NCI-H446 treated with DMSO at 0.1 percent for 48 hours (cell line): ENCODE results near the gene FMNL3.
"Not testable (repeated sequence)": the region's sequence is repeated elsewhere in the genome, so short reads cannot be mapped to it uniquely, and the experiment has no call there.

ENCODE experiments used
- DNase-seq: peaks from one replicate; lab custom pipeline; 2025; lab: John Stamatoyannopoulos, UW

FMNL3 gene, protein sequence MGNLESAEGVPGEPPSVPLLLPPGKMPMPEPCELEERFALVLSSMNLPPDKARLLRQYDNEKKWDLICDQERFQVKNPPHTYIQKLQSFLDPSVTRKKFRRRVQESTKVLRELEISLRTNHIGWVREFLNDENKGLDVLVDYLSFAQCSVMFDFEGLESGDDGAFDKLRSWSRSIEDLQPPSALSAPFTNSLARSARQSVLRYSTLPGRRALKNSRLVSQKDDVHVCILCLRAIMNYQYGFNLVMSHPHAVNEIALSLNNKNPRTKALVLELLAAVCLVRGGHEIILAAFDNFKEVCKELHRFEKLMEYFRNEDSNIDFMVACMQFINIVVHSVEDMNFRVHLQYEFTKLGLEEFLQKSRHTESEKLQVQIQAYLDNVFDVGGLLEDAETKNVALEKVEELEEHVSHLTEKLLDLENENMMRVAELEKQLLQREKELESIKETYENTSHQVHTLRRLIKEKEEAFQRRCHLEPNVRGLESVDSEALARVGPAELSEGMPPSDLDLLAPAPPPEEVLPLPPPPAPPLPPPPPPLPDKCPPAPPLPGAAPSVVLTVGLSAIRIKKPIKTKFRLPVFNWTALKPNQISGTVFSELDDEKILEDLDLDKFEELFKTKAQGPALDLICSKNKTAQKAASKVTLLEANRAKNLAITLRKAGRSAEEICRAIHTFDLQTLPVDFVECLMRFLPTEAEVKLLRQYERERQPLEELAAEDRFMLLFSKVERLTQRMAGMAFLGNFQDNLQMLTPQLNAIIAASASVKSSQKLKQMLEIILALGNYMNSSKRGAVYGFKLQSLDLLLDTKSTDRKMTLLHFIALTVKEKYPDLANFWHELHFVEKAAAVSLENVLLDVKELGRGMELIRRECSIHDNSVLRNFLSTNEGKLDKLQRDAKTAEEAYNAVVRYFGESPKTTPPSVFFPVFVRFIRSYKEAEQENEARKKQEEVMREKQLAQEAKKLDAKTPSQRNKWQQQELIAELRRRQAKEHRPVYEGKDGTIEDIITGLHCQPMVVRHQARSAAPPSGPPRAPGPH

DNA sequence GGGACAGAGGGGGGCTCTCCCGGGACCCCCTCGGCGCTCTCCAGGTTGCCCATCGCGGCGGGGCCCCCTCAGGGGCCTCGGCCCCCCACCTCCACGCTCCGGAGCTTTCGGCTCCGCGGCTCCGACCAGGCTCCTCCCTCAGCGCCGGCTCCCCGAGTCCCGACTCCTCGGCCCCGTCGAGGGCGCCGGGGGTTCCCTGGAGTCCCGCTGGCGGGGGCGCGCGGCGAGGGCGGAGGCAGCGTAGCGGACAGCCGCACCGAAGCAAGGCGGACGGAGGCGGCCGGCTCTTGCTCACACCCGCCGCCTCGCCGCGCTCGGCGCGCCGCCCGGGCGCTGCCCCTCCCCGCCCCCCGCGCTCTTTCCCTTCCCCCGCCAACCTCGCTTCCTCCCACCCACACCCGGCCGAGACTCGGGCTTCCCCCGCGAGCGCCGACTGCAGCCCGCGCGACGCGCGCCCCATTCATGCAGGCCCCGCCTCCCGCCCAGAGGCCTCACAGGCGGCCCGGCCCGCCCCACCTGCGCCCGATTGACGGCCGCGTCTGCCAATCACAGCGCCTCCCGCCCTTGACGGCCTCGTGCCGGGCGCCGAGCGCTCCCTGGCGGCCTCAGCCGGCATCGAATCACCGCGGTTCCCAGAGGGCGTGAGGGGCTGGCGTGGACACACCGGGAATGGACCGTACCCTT is at the start of gene FMNL3:
FMNL3 (minus strand) TSS at position 278 of the 684 bp plus-strand sequence; CDS start at position 53, 225 bp downstream.
- peak; percentile 81 for DNase-seq

DNA sequence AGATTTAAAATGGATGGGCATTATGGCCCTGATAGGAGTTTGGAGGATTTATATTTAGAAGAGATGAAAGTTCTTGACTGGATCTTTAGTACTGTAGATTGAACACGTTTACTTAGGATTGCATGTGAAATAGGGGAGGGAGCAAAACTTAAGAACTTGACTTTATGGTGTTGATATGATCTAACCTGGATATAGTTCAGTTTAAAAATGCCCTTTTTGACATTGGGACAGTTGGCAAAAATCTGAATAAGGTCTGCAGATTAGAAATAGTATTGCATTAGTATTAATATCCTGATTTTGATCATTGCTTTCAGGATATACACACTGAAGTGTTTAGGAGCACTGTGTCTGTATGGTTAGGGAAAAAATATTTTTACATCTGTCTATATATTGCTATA is 43.8 kb upstream of the FMNL3 start:
- no peak for DNase-seq

DNA sequence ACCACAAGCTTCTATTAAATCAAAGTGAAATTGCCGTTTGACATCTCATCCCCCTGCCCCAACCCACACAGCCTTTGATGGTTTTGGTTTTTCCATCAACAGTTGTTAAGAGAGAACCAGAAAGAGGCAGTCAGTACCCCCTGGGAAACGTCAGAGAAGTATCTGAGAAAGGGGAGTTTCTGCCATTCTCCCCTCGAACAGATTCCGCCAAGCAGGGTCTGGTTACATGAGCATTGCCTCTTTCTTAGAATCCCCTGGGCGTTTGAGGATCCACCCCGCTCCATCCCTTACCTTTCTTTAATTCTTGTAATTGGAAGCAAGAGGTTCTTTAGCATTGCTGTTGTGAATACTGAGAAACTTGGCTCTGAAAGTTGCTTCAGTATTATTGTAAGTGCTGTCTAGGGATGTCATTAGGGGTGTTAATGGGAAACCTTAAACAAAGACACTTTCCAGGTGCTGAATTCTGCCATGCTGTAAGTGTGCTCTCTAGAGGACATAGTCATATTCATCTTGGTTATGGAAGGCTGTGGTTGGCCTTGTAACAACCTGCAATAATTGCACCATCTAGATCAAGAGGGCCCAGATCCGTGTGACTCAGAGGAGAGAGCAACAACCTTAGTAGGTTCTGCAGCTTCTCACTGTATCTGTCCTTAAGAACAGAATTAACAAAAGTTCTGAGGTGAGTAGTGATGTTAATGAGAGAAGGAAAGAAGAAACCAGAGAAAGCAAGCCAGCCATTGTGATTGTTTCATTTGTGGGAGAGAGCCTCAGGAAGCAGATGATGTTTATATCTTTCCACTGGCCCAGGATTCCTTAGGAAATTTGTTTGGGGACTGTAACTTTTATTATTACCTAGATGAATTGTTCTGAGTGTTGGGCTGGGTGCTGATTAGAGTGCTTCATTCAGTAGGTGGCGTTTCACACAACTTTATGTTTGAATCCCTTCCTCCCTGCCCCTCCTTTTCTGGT is 43.1 kb upstream of the FMNL3 start:
- no peak for DNase-seq

DNA sequence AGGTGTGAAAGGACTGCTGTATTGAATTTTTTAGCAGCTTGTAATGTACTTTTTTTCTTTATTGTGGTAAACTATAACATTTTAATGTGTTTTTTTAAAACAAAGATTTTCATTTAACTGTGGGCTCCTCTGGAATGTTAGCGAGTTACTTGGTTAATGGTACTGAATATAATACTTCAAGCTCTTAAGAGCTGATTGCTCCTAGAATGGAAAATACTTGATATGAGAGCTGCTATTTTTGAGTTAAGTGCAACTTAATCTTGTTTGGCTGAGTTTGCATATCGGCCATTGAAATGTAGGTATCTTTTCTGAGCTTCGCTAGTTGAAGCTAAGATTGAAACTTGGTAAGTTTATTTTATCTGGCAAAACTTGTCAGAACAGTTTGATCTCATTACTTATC is 41.6 kb upstream of the FMNL3 start:
- DNase-seq: no peak

DNA sequence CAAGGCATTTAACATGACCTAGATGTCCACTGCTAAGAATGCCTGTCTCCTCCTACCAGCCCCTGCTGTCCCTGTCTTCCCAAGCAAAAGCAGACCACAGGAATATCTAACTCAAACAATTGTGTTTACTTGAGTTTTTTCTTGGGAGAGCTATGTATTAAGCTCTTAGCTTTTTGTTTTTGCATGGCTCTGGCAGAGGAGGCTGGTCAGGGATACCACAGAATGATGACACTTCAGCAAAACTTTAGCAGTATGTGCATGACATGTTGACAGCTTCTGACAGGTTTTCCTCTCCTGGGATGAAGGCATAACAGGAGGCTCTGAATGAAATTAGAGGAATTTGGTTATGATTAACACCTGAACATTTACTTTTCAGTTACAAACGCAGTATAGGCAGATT is 41.1 kb upstream of the FMNL3 start:
- no peak for DNase-seq

DNA sequence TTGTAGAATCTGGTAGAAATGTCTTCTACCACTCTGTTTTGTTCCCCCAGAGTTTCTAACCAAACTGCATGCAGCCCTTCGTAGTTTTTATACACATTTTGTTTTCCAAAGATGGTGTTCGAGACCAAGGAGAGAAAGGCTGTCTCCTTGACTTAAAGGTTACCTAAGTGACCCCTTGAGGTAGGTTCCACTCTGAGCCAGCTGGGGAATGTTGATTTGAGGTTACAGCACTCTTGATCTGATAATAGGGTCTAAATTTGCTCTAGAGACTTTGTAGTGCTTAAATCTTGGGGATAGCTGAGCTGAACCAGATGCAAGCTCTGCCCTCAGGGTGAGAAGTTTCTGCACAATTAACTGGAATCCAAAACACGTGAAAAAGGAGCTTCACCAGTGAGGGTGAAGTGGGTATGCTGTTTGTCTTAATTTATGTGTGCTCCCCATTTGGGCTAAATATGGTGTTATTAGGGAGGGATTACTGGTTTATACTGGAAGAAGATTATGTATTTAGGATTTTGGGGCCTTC is 37.2 kb upstream of the FMNL3 start:
- DNase-seq: no peak

DNA sequence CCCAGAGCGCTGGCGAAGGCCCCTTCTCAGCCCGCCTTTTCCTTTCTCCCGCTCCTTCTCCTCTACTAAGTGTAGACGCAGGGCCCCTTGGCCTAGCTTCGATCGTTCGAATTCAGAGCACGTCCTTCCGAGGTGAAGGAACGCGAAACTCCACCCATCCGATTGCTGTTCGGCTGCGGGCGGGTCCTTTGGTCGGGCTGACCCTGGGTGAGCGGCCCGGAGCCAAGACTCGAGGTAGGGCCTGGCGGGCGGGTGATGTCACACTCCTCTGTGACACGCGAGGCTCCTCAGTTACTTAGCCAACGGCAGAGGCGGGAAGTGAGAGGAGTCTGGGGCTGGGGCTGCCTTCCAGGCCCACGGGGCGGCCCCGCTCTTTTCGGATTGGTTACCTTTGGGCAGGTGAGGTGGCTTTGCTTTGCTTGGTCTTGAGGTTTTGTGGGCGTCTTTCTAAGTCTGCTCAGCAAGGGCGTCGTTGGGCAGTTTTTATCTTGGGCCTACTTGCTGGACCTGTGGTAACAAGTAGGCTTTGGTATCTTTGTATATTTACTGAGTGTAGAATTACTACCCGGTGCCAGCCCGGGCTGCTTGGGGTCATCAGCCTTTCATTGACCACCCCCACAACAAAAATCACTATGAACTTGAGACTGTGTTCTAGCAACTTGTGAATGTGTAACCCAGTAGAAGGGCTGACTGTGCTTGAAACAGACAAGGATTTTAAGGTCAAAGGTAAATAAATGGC is 34.8 kb upstream of the FMNL3 start:
- peak; percentile 44 for DNase-seq

DNA sequence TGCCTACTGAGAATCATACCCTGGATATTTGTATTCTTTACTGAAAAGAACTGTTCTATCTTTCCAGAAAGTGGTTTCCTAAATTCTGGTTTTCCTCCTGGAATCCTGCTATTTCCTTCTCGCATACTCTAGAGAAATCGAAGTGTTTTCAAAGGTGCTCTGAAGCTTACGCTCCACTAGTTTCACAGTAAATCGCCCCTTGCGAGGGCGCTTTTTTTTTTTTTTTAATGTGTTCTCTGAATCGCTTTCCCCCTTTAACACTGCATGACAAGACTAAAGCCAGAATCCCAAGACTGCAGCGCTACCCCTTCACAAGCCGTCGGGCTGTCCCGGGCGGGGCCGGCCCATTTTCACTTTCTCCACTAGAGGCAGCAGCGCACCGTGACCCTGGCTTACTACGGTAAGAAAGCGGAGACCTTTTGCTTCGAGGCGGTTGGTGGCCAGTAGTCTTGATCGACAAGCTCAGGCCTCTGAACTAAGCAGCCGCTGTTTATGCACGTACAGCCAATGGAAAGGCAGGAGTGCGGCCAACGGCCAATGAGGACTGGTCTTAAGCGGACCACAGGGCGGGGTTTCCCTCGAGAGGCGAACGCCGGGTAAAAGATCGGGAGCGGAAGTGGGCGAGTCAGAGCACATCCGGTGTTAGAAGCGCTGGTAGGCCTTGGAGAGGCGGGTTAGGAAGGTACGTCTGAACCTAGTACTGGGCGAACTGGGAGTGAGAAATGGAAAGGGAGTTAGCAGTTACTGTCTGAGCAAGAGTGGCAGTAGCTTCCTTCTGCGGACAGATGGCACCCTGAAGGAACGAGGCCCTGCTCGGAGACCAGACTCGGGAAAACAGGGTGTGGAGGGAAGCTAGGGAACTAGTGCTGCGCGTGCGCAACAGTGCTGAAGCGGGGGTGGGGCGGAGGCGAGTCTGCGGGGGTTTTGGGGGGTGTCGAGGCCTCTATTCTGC is 34.0 kb upstream of the FMNL3 start, which contains the start of gene TMBIM6:
TMBIM6 (plus strand) TSS at position 628 of the 952 bp plus-strand sequence. CDS start 10,937 bp downstream, outside the sequence.
- DNase-seq: peak; percentile 100

DNA sequence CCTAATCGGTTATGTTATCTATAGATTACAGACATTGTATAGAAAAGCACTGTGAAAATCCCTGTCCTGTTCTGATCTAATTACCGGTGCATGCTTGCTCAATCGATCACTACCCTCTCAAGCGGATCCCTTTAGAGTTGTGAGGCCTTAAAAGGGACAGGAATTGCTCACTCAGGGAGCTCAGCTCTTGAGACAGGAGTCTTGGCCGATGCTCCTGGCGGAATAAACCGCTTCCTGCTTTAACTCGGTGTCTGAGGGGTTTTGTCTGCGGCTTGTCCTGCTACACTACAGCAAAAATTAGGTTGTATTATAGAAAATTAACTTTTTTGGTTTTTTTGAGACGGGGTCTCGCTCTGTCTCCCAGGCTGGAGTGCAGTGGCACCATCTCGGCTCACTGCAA is 33.1 kb upstream of the FMNL3 start:
- DNase-seq: not testable (repeated sequence)

DNA sequence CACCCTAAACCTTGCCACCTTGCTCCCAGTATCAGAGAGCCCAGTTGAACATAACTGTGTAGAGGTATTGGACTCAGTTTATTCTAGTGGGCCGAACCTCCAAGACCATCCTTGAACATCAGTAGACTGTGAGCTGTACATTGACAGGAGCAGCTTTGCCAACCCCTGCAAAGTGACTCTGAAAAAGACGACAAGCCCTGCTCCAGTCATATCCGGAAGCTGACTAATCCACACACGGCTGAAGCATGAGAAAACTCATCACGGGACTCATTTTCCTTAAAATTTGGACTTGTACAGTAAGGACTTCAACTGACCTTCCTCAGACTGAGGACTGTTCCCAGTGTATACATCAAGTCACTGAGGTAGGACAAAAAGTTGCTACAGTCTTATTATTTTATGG is 31.5 kb upstream of the FMNL3 start:
- DNase-seq: not testable (repeated sequence)

DNA sequence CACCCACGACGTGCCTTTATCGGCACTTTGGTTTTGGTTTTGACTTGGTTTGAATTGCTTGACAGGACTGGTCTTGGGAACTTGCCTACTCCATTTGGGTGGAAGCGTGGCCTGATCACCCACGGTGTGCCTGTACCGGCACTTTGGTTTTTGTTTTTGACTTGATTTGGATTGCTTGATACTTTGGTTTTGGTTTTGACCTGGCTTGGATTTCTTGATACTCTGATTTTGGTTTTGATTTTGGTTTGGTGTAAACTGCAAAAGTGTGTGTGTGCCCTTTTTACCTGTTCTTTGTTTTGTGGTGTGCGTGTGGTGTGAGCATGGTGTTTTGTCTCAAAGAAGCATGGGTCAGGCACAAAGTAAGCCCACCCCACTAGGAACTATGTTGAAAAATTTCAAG is 27.7 kb upstream of the FMNL3 start:
- not testable (repeated sequence) for DNase-seq

DNA sequence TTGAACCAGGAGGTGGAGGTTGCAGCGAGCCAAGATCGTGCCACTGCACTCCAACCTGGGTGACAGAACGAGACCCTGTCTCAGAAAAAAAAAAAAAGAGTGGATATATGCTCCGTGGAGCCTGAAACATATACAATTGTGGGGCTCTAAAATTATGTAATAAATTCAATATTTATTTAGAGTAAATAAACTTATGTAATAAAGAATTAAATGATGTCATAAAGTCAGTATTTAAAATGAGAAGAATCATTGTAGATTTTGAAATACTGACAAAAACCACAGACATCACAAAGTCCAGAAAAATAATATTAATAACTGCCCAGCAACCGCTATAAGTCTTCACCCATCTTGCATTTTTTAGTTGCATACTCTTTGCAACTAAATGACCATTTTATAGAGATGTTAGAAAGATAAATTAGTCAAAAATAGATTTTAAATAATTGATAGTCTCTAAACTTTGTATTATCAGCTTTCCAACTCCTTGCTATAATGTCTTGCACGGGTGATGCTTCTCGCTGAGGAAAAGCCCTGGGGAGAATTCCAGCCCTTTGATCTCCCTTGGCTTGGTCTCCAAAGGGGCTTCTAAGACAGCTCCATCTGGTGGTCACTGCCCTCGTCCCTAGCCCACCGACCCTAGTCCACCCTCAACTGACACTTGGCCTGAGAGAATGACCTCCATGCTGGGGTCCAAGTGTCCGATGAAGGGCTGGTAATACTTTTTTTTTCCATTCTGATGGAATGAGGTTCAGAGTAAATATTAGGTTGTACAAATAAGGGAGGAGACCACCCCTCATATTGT is 26.2 kb upstream of the FMNL3 start:
- no peak for DNase-seq

DNA sequence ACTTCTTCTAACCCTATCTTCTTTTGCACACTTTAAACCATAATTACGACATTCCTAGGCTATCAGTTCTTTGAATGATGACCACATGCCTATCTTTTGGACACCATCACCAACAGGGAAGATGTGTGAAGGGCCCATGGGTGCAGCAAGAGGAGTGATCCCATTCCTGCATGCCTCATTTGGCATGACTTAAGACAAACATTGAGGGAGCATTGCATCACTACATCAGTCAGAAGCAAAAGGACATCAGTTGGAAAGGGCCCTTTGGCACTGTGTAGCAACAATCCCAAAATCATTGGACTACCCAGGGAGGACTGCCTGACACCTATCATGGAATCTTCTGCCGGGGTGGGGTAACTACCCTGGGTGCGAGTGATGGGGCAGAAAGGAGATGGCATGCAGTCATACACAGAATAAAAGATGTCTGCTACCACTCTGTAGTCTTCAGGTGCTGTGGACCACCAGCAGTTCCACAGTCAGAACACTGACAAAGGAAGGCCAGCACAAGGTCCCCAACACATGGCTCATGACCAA is 23.4 kb upstream of the FMNL3 start:
- DNase-seq: no peak

DNA sequence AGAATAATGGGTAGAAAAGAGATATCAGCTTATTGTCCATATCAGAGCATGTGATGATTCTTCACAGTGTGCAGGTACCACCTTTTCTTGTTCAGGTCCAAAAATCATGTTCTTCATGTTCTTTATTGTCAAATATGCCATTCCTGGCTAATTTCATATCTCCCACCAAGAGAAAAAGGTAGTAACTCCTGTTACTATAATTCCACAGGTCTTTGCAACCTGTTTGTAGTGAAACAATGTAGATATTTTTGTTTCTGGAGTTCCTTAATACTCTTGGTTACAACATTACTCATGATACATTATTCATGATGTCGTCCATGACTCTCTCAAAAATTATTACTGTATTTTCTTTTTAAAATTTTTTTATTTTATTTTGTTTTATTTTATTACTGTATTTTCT is 22.8 kb upstream of the FMNL3 start:
- no peak for DNase-seq

DNA sequence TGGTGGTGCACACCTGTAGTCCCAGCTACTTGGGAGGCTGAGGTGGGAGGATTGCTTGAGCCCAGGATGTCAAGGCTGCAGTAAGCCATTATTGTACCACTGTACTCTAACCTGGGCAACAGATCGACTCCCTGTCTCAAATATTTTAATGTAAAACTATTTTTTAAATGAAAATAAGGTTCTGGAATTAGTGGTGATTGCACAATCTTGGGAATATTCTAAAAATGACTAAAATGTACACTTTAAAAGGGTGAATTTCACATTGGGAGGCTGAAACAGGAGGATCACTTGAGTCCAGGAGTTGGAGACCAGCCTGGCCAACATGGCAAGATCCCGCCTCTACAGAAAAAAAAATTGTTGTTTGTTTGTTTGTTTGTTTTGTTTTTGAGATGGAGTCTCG is 21.2 kb upstream of the FMNL3 start:
- DNase-seq: no peak

DNA sequence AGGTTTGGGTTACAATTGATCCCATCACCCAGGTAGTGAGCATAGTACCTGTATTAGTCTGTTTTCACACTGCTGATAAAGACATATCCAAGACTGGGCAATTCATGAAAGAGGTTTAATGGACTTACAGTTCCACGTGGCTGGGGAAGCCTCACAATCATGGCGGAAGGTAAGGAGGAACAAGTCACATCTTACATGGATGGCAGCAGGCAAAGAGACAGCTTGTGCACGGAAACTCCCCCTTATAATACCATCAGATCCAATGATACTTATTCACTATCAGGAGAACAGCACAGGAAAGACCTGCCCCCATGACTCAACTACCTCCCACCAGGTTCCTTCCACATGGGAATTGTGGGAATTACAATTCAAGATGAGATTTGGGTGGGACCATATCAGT is 14.2 kb upstream of the FMNL3 start:
- not testable (repeated sequence) for DNase-seq

DNA sequence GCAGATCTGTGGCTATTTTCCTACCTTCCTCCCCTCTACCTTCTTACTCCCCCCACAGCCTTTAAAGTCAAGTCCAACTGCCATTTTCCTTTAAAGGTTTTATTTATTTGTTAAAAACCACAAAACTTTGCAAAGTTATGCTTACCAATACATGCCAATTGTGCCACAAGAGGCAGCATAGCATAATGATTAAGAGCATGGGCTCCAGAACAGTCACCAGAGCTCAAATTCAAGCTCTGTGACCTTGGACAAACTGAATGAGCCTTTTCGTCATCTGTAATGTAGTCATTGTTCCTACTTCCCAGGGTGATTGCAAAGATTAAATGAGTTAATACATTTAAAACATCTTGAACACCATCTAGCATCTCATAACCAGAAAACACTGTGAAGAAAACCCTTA is 13.0 kb upstream of the FMNL3 start:
- no peak for DNase-seq

DNA sequence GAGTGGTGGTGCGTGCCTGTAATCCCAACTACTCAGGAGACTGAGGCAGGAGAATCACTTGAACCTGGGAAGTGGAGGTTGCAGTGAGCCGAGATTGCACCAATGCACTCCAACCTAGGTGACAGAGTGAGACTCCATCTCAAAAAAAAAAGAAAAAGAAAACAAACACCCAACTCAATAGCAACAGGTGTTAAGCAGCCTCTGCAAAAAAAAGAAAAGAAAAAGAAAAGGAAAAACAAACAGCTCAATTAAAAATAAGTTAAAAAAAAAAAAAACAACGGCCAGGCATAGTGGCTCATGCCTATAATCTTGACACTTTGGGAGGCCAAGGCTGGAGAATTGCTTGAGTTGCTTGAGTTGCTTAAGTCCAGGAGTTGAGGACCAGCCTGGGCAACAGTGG is 10.6 kb upstream of the FMNL3 start:
- DNase-seq: not testable (repeated sequence)
